Ishikawa (cell line): ENCODE results near the gene NAV2.

Experiments used
- CEBPB ChIP-seq: IDR thresholded peaks from 2 replicates; pipeline ENCODE4 v1.6.1; 2012
- CREB1 ChIP-seq: IDR thresholded peaks from 2 replicates; pipeline ENCODE4 v1.6.1; 2012; ENCODE audit warnings: low read depth
- EGR1 ChIP-seq: IDR thresholded peaks from 2 replicates; pipeline ENCODE4 v1.6.1; 2012
- EP300 ChIP-seq: IDR thresholded peaks from 2 replicates; pipeline ENCODE4 v1.6.1; 2012; ENCODE audit warnings: borderline replicate concordance
- FOXM1 ChIP-seq: IDR thresholded peaks from 2 replicates; pipeline ENCODE4 v1.6.1; 2012; ENCODE audit warnings: low read depth, borderline replicate concordance
- NFIC ChIP-seq: IDR thresholded peaks from 2 replicates; pipeline ENCODE4 v1.6.1; 2012
- RAD21 ChIP-seq: IDR thresholded peaks from 2 replicates; pipeline ENCODE4 v1.6.1; 2012; ENCODE audit warnings: low read depth
- REST ChIP-seq: IDR thresholded peaks from 2 replicates; pipeline ENCODE4 v1.6.1; 2012; ENCODE audit warnings: low read depth, mild to moderate bottlenecking
- TAF1 ChIP-seq: IDR thresholded peaks from 2 replicates; pipeline ENCODE4 v1.6.1; 2012; ENCODE audit warnings: low read depth, mild to moderate bottlenecking
- TCF12 ChIP-seq: IDR thresholded peaks from 2 replicates; pipeline ENCODE4 v1.6.1; 2012; ENCODE audit warnings: low read depth
- TEAD4 ChIP-seq: IDR thresholded peaks from 2 replicates; pipeline ENCODE4 v1.6.1; 2012
- USF1 ChIP-seq: IDR thresholded peaks from 2 replicates; pipeline ENCODE4 v1.6.1; 2012
- YY1 ChIP-seq: IDR thresholded peaks from 2 replicates; pipeline ENCODE4 v1.6.1; 2012; ENCODE audit warnings: low read depth
- ZBTB7A ChIP-seq: IDR thresholded peaks from 2 replicates; pipeline ENCODE4 v1.6.1; 2012; ENCODE audit warnings: low read depth
- TF ChIP-seq, protein P1 (sequence below): IDR thresholded peaks from 2 replicates; pipeline ENCODE4 v1.6.1; 2012

The NAV2 gene

DNA sequence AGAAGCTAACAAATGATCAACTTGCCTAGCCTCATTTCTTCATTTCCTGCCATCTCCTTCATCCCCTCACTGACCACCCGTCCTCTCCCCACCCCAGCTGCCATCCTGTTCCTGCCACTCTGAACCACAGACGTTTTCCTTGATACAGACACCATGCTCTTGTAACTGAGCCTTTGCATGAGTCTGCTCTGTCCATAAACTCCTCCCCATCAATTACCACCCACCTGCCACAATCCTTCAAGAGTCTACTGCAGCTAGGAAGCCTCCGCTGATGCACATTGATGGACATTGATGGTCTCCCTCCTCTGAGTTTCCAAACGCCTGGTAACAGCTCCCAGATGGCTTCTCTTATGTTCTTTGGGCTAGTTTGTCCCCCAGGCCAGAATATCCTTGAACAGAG is 253.8 kb downstream of the NAV2 start:
- TF ChIP-seq EP300: no peak

DNA sequence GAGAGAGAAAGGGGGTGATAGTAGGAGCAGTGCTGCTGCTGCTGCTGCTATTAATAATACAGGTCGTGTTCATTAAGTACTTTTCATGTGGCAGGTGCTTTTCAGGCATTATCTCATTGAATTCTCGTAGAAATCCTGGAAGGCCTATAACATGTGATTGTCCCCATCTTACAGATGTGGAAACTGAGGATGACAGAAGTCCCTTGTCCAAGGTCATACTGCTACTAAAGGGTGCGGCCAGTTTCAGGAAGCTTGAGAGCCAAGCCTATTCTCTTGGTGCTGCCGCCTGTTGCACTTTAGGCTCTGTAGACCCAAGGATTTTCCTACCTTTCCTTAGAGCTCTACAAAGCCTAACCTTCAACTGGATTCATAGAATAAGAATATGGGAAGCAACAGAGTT is 254.3 kb downstream of the NAV2 start:
- TF ChIP-seq CEBPB (no peak), ZBTB7A (no peak), YY1 (no peak), TCF12 (no peak), RAD21 (no peak), REST (no peak), EP300 (no peak), EGR1 (no peak), USF1 (no peak), CREB1 (no peak), FOXM1 (no peak), NFIC (no peak), TAF1 (no peak)
- TF ChIP-seq, protein P1, sequence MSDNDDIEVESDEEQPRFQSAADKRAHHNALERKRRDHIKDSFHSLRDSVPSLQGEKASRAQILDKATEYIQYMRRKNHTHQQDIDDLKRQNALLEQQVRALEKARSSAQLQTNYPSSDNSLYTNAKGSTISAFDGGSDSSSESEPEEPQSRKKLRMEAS: no peak

- no peak for TF ChIP-seq EGR1
- TF ChIP-seq CEBPB: no peak
- no peak for TF ChIP-seq NFIC
- TF ChIP-seq, protein P1: no peak
- TF ChIP-seq YY1: no peak
Measured at GRCh38 chr11:19967787-19968186, 255.2 kb downstream of the NAV2 start.

- TF ChIP-seq USF1 (no peak), CEBPB (no peak), RAD21 (no peak), EP300 (no peak), TEAD4 (no peak), REST (no peak), TAF1 (no peak), FOXM1 (no peak), EGR1 (no peak), ZBTB7A (no peak), CREB1 (no peak), NFIC (no peak), YY1 (no peak), TCF12 (no peak)
- TF ChIP-seq, protein P1: no peak
Measured at GRCh38 chr11:19968860-19969259, 256.2 kb downstream of the NAV2 start.

- TF ChIP-seq REST (no peak), RAD21 (no peak)
Measured at GRCh38 chr11:19970944-19971343, 258.3 kb downstream of the NAV2 start.
